Urothelium cell line (cell line): ENCODE measurements around the gene GBGT1.
"Not testable (repeated sequence)": the region's sequence is repeated elsewhere in the genome, so short reads cannot be mapped to it uniquely, and the experiment has no call there.

Experiments used
- DNase-seq: peaks from one replicate; pipeline ENCODE4 v3.0.0; 2011; ENCODE audit warnings: low spot score, mixed read lengths
- FAIRE-seq: peaks from 2 replicates; lab custom pipeline; 2011; peaks lifted over from hg19 to GRCh38; lab: Jason Lieb, UNC

The GBGT1 gene

DNA sequence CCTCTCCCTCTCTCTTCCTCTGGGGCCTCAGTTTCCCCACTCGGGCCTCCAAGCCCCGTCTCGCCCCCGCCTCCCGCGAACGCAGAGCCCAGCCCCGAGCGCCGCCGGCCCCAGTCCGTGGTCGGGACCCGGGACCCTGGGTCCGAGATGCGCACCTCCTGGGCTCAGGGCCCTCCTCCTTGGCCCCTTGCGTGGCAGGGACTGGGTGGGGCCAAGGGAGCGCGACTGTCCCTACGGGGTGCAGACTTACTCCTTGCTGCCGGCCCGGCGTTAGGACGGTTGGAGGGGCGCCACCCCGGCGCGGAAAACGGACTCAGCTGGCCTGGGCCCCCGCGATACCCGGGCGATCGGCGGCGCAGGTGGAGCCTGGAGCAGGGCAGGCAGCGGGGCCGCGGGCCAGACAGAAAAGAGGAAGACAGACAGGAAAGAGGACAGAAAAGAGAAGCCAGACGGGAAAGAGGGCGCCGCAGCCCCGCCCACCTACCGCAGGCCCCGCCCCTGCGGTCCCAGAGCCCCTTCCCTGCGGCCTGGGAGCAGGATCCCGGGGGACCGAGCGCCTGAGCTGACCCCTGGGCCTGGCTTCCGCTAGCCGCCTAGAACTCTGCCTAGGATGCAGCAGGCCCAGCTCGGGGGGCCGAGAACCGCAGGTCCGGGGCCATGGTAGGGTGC, at the start of gene GBGT1:
Gene GBGT1 (minus strand): TSS at position 411 of the 669 bp plus-strand sequence. CDS start 1,502 bp downstream, outside the sequence.
- peak; percentile 29 for DNase-seq
- FAIRE-seq, result no peak

GRCh38 chr9:133210609-133211008, 46.9 kb upstream of the GBGT1 start:
- FAIRE-seq, result no peak
- no peak for DNase-seq

GRCh38 chr9:133210202-133210532, 46.5 kb upstream of the GBGT1 start:
- peak; percentile 55 for DNase-seq
- FAIRE-seq, result no peak

DNA sequence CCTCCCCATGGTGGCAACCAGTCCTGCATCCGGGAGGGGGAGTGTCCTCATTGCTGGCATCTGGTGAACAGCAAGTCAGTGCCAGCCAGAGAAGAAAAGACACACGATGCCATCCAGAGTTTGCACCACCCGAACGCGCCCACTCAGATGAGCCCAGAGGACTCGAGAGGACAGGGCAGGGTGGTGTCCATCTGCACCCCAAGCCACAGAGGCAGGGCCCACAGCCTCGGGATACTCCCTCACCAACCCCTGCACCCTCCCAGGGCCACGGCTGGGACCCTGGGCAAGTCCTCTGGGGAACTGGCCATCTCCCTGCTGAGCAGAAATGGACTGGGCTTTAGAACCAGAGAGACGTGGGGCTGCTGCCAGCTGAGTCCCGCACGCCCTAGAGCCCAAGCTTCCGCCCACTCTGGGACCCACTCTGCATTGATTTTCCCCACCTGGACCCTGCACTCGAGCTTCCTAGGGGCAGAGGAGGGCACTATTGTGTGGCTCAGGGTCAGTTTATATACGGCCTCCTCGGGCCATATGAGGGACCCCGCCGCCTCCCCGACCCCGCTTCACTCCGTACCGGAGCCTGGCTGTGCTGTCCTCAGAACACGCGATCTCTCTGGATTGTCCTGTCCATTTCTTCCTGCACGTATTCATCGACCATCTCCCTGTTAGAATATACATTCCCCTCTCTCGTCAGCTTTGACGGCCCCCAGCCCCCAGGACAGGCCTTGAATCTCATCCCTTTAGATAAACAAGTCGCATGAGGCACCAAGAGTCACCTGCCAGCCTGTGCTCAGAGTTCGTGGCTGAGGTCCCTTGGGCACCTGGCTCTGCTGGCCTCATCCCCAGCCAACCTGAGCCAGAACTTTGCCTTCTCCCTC, 45.9 kb upstream of the GBGT1 start:
- not testable (repeated sequence) for DNase-seq, FAIRE-seq

GRCh38 chr9:133208880-133209300, 45.2 kb upstream of the GBGT1 start, which contains the start of gene OBP2B:
OBP2B (minus strand) TSS chr9:133209250; CDS start chr9:133209199, 51 bp downstream.
- not testable (repeated sequence) for FAIRE-seq

GRCh38 chr9:133208171-133208879, 44.6 kb upstream of the GBGT1 start:
- FAIRE-seq, result peak; percentile 81
- DNase-seq, result not testable (repeated sequence)

More at GRCh38 chr9:133208880-133209300, 45.2 kb upstream of the GBGT1 start, which contains the start of gene OBP2B:
- not testable (repeated sequence) for DNase-seq

- FAIRE-seq, result no peak
- DNase-seq, result no peak
These were observed 43.9 kb upstream of the GBGT1 start for GRCh38 chr9:133207540-133208170.

- FAIRE-seq (no peak), DNase-seq (no peak)
These were observed 43.4 kb upstream of the GBGT1 start for GRCh38 chr9:133207021-133207531.

- DNase-seq (no peak), FAIRE-seq (no peak)
These were observed 42.5 kb upstream of the GBGT1 start for GRCh38 chr9:133205996-133206931.

GRCh38 chr9:133205481-133205887, 41.8 kb upstream of the GBGT1 start:
- not testable (repeated sequence) for FAIRE-seq

DNA sequence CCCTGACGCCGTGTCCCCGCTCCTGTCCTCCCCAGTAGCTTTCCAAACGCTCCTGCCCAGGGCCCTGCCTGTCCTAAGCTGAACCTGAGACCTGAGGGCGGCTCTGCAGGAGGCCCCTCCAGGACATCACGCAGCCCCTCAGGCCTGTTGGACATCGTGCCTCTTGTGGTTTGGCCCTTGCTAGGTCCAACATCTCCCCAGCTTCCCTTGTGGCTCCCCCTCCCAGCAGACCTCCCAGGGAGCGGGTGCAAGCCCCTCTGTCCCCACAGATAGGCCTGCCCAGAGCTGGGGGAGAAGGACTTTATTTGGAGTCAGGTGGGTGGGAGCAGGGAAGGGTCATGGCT, 41.3 kb upstream of the GBGT1 start:
- FAIRE-seq, result no peak
- no peak for DNase-seq

More at GRCh38 chr9:133205481-133205887, 41.8 kb upstream of the GBGT1 start:
- not testable (repeated sequence) for DNase-seq

GRCh38 chr9:133204335-133204992, 40.8 kb upstream of the GBGT1 start:
- FAIRE-seq (no peak), DNase-seq (no peak)

- DNase-seq (no peak), FAIRE-seq (no peak)
These were observed 39.9 kb upstream of the GBGT1 start for GRCh38 chr9:133203506-133204075.

DNA sequence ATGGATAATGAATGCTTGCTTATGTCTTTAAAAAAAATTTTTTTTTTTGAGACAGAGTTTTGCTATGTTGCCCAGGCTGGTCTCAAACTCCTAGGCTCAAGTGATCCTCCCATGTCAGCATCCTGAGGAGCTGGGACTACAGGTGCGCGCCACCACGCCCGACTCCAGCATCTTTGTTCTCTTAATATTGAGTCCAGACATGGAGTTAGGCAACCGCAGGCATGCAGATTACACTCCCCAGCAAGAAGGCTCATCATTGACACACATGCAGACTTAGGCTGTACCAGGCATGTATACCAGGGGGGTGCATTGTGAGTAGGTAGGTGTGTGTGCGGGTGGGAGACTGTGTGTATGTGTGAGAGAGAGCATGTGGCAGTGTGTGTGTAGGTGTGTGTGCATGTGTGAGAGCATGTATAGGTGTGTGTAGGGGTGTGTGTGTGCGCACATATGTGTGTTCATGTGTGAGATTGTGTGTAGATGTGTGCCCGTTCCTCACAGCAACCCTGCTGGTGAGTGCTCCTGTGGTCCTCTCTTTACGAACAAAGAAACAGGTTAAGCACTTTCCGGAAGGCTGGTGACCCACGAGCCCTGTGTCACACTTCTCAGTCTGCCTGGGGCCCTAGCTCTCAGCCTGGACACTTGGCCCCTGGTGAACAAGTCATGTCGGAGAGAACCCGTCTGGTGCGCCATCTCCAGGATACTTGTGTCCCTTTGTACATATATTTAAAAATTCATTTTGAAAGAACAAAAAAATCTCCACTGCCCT, 39.2 kb upstream of the GBGT1 start:
- FAIRE-seq, result peak; percentile 42
- DNase-seq, result no peak

DNA sequence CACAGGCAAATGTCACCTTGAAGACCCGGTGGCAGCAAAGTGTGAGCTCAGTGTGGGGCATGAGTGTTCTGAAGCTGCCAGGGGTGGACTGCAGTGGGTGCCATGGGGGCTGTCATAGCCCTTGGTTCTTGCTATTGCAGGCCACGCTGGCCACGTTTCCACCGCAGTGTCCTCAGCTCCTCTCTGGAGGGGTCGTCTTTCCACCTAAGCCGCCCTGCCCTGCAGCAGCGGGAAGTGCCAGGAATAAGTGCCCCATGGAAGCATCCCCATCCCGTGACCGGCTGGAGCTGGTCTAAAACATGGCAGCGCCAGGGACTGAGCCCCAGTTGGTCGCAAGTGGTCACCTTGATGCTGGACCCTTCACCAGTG, 38.4 kb upstream of the GBGT1 start:
- DNase-seq, result no peak
- FAIRE-seq, result no peak

- FAIRE-seq (no peak), DNase-seq (no peak)
These were observed 37.9 kb upstream of the GBGT1 start for GRCh38 chr9:133201424-133202144.

DNA sequence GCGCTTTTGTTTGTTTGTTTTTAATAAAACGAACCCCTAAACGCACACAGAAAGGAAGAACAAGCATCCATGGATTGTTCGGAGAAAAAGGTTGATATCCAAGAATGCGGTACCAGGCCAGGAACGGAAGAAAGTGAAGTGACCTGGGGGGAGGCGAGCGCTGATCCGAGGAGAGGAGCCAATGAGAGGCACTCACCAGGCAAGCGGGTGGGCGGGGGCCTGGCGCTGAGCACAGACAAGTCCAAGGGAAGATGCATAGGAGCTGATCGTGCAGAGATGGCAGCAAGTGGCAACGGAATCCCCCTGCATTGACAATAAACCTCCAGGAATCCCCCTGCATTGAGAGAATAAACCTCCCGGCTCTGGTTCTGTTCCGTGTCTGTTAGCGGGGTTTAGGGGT, 36.9 kb upstream of the GBGT1 start:
- FAIRE-seq (no peak), DNase-seq (no peak)
